DOHH2 (cell line): Measurements from ENCODE around the gene BAX.
A peak's percentile ranks its signal among the peaks of the same experiment; 100 is the strongest.

Experiments used
- H3F3A ChIP-seq: fragments of 200-600 bp; sonication (generic), shearing (Covaris generic); 2 replicates; pipeline ENCODE4 v1.6.0; 2016; ENCODE audit warnings: antibody characterized with exemption, mild to moderate bottlenecking; ENCODE audit not compliant: control insufficient read depth, insufficient read depth
- H3K27ac ChIP-seq: fragments of 200-600 bp; sonication (generic); 2 replicates; pipeline ENCODE4 v1.5.1; 2014; ENCODE audit warnings: low read depth, mild to moderate bottlenecking, low read length, moderate library complexity
- H3K27me3 ChIP-seq: fragments of 200-600 bp; sonication (generic); 2 replicates; pipeline ENCODE4 v1.6.1; 2014; ENCODE audit warnings: mild to moderate bottlenecking, low read length, mixed read lengths; ENCODE audit not compliant: control insufficient read depth
- H3K36me3 ChIP-seq: fragments of 200-600 bp; sonication (generic); 2 replicates; pipeline ENCODE4 v1.6.1; 2014; ENCODE audit warnings: mild to moderate bottlenecking, low read length, moderate library complexity, mixed read lengths; ENCODE audit not compliant: control insufficient read depth
- H3K4me1 ChIP-seq: fragments of 200-600 bp; sonication (generic); 2 replicates; pipeline ENCODE4 v1.6.1; 2014; ENCODE audit warnings: mild to moderate bottlenecking, low read length, mixed read lengths; ENCODE audit not compliant: control insufficient read depth
- H3K4me2 ChIP-seq: fragments of 200-600 bp; sonication (generic); 2 replicates; pipeline ENCODE4 v1.6.0; 2014; ENCODE audit warnings: mild to moderate bottlenecking, low read length, moderate library complexity
- H3K4me3 ChIP-seq: fragments of 200-600 bp; sonication (generic); 2 replicates; pipeline ENCODE4 v1.5.1; 2014; ENCODE audit warnings: mild to moderate bottlenecking, low read length, mixed read lengths
- H3K79me2 ChIP-seq: fragments of 200-600 bp; sonication (generic); 2 replicates; pipeline ENCODE4 v1.6.1; 2014; ENCODE audit warnings: mild to moderate bottlenecking, low read length, mixed read lengths; ENCODE audit not compliant: control insufficient read depth
- H3K9me2 ChIP-seq: fragments of 200-600 bp; sonication (generic); replicated peaks from 2 replicates; pipeline ENCODE4 v1.6.1; 2014; ENCODE audit warnings: mild to moderate bottlenecking, low read length, mixed read lengths; ENCODE audit not compliant: control insufficient read depth
- H3K9me3 ChIP-seq: fragments of 200-600 bp; sonication (generic); 2 replicates; pipeline ENCODE4 v1.6.1; 2014; ENCODE audit warnings: antibody characterized with exemption, low read length, mixed read lengths; ENCODE audit not compliant: control insufficient read depth, insufficient read depth
- H4K20me1 ChIP-seq: fragments of 200-600 bp; sonication (generic); 2 replicates; pipeline ENCODE4 v1.6.0; 2014; ENCODE audit warnings: low read depth, mild to moderate bottlenecking, antibody characterized with exemption, low read length, moderate library complexity; ENCODE audit not compliant: control insufficient read depth, insufficient read depth
- EZH2phosphoT487 ChIP-seq: fragments of 200-600 bp; sonication (generic); IDR thresholded peaks from 2 replicates; pipeline ENCODE4 v1.6.1; 2017; ENCODE audit warnings: borderline replicate concordance, mild to moderate bottlenecking, antibody characterized with exemption, low read length, moderate library complexity, mixed read lengths
- TF ChIP-seq, protein P1 (sequence below): fragments of 200-600 bp; sonication (generic); IDR thresholded peaks from one replicate; pipeline ENCODE4 v1.5.1; 2014; ENCODE audit warnings: antibody characterized with exemption, mild to moderate bottlenecking, low read depth, low read length; ENCODE audit not compliant: poor library complexity, severe bottlenecking

Gene BAX

GRCh38 chr19:48953141-48953540 is 1.5 kb upstream of the BAX start:
- H3K27me3 ChIP-seq: no peaks in the 10 kb centered on the region
- no peak for TF ChIP-seq EZH2phosphoT487
- TF ChIP-seq, protein P1, sequence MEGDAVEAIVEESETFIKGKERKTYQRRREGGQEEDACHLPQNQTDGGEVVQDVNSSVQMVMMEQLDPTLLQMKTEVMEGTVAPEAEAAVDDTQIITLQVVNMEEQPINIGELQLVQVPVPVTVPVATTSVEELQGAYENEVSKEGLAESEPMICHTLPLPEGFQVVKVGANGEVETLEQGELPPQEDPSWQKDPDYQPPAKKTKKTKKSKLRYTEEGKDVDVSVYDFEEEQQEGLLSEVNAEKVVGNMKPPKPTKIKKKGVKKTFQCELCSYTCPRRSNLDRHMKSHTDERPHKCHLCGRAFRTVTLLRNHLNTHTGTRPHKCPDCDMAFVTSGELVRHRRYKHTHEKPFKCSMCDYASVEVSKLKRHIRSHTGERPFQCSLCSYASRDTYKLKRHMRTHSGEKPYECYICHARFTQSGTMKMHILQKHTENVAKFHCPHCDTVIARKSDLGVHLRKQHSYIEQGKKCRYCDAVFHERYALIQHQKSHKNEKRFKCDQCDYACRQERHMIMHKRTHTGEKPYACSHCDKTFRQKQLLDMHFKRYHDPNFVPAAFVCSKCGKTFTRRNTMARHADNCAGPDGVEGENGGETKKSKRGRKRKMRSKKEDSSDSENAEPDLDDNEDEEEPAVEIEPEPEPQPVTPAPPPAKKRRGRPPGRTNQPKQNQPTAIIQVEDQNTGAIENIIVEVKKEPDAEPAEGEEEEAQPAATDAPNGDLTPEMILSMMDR: no peak
- peaks cover 24% of the 10 kb centered on the region for H3K79me2 ChIP-seq
- no peaks in the 10 kb centered on the region; the same call in 1 of the 2 replicates for H3F3A ChIP-seq
- no peak overlapping the region for H3K4me3 ChIP-seq
- H3K9me2 ChIP-seq: no peaks in the 10 kb centered on the region
- peaks cover 57% of the 10 kb centered on the region for H3K4me1 ChIP-seq
- no peaks in the 10 kb centered on the region for H3K9me3 ChIP-seq
- peaks cover 23% of the 10 kb centered on the region for H3K36me3 ChIP-seq
- H4K20me1 ChIP-seq: no peaks in the 10 kb centered on the region
- H3K4me2 ChIP-seq: no peak overlapping the region
- H3K27ac ChIP-seq: no peak overlapping the region

DNA sequence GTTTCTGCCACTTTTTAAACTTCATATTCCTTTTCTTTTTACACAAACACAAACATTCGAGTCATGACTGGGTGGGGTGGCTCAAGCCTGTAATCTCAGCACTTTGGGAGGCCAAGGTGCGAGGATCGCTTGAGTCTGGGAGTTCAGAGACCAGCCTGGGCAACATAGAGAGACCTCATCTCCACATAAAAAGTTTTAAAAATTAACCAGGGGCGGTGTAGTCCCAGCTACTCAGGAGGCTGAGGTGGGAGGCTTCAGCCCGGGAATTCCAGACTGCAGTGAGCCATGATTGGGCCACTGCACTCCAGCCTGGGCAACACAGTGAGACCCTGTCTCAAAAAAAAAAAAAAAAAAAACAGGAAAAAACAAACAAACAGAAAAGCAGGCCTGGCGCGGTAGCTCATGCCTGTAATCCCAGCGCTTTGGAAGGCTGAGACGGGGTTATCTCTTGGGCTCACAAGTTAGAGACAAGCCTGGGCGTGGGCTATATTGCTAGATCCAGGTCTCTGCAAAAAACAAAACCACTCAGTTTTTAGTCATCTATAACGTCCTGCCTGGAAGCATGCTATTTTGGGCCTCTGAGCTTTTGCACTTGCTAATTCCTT is 583 bp upstream of the BAX start:
- H3K36me3 ChIP-seq: peaks cover 23% of the 10 kb centered on the region
- H4K20me1 ChIP-seq: no peaks in the 10 kb centered on the region
- no peaks in the 10 kb centered on the region for H3K9me3 ChIP-seq
- H3F3A ChIP-seq: no peaks in the 10 kb centered on the region; the same call in 1 of the 2 replicates
- H3K4me2 ChIP-seq: peak overlapping the region; percentile 87
- no peak overlapping the region for H3K27ac ChIP-seq
- H3K79me2 ChIP-seq: peaks cover 24% of the 10 kb centered on the region
- H3K4me1 ChIP-seq: peaks cover 57% of the 10 kb centered on the region
- TF ChIP-seq, protein P1: no peak
- no peak for TF ChIP-seq EZH2phosphoT487
- no peaks in the 10 kb centered on the region for H3K9me2 ChIP-seq
- peak overlapping the region; percentile 92 for H3K4me3 ChIP-seq
- H3K27me3 ChIP-seq: no peaks in the 10 kb centered on the region

DNA sequence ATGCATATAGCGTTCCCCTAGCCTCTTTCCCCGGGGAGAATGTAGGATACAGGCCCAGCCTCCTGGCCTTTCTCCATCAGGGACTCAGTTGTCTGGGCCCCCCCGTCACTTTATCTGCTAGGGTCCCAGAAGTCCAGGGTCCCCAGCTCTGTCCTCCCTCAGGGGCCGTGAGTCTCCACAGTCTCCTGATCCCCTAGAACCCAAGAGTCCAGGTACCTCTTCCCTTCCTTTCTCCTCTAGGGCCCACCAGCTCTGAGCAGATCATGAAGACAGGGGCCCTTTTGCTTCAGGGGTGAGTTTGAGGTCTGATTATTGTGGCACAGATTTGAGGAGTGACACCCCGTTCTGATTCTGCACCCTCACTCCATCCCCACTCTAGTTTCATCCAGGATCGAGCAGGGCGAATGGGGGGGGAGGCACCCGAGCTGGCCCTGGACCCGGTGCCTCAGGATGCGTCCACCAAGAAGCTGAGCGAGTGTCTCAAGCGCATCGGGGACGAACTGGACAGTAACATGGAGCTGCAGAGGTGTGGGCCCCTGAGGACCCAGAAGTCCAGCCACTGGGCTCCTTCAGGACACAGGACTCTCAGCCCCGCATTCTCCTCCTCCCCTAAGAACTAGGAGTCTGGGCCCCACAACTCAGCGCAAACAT is 758 bp downstream of the BAX start:
- Histone ChIP-seq H3K4me2 (peak overlapping the region; percentile 87), H3F3A (no peaks in the 10 kb centered on the region; the same call in 1 of the 2 replicates), H3K9me3 (no peaks in the 10 kb centered on the region), H3K4me3 (peak overlapping the region; percentile 92), H3K36me3 (peaks cover 23% of the 10 kb centered on the region), H3K79me2 (peaks cover 24% of the 10 kb centered on the region), H3K27me3 (no peaks in the 10 kb centered on the region), H4K20me1 (no peaks in the 10 kb centered on the region), H3K4me1 (peaks cover 49% of the 10 kb centered on the region), H3K27ac (peak overlapping the region; percentile 60), H3K9me2 (no peaks in the 10 kb centered on the region)
- no peak for TF ChIP-seq EZH2phosphoT487
- TF ChIP-seq, protein P1: no peak
